Colonic mucosa (tissue), 4 donors: Measurements from ENCODE around the gene TNKS1BP1. TPM values are rescaled to one million over a fixed set of nuclear protein-coding genes. Genes with fewer than 3 reads are reported as not detected.
A peak's percentile ranks its signal among the peaks of the same experiment; 100 is the strongest.

Experiments used
- DNase-seq: peaks from one replicate; pipeline ENCODE4 v3.0.0-alpha.2; 2020
- H3K27ac ChIP-seq: fragments of 200-600 bp; one replicate; pipeline ENCODE4 v1.8.0; 2021
- H3K27me3 ChIP-seq: fragments of 200-600 bp; one replicate; pipeline ENCODE4 v1.8.0; 2021
- H3K36me3 ChIP-seq: fragments of 200-600 bp; one replicate; pipeline ENCODE4 v1.8.0; 2021
- H3K4me1 ChIP-seq: fragments of 200-600 bp; one replicate; pipeline ENCODE4 v1.8.0; 2021; ENCODE audit warnings: mild to moderate bottlenecking
- H3K4me3 ChIP-seq: fragments of 200-600 bp; one replicate; pipeline ENCODE4 v1.8.0; 2021
- H3K9ac ChIP-seq, 2 donors: one replicate each; pipeline ENCODE4 v1.7.0; 2013; ENCODE audit warnings: control low read depth in 2 of 2, low read depth in 2 of 2, low read length in 2 of 2
- H3K9me3 ChIP-seq: fragments of 200-600 bp; one replicate; pipeline ENCODE4 v1.8.0; 2021
- CTCF ChIP-seq: fragments of 200-600 bp; IDR thresholded peaks from one replicate; pipeline ENCODE4 v1.8.0; 2022; ENCODE audit warnings: antibody characterized with exemption, mild to moderate bottlenecking
- intact Hi-C: fragments of 100-400 bp; cut with DNase I; formaldehyde crosslinking; loops from one replicate; pipeline ENCODE4 v1.14.1; 2022
- total RNA-seq, 2 donors: library from RNA; stranded (reverse); fragmentation: NEBNext Ultra II Directional in 1 of 2; extraction: Animal tissue kit (Norgen Biotek cat#: 25700) in 1 of 2; gene quantifications; one replicate each; pipeline ENCODE4 v1.2.1, GENCODE V29; 2021
- donor health status: healthy.
- donor health status: DM: no; HTN: no; CAD: no.
- donor health status: DM: no; HTN: no; CAD: no.

Gene TNKS1BP1
- total RNA-seq, 2 donors from 2014 or later = 113 to 117 TPM

GRCh38 chr11:57345555-57346211 is 20.9 kb upstream of the TNKS1BP1 start:
- H3K4me1 ChIP-seq = no peaks in the 10 kb centered on the region
- intact Hi-C loops = loop anchor here (5.0 kb wide), 1 partner anchor 297 kb away; no protein-coding TSS in a partner anchor
- no peaks in the 10 kb centered on the region for H3K9me3 ChIP-seq
- no peaks in the 10 kb centered on the region for H3K27me3 ChIP-seq
- peak overlapping the region in 1 of 2 donors; percentile 43 for H3K9ac ChIP-seq
- no peaks in the 10 kb centered on the region for H3K36me3 ChIP-seq
- peak; percentile 86 for DNase-seq
- H3K4me3 ChIP-seq = no peak overlapping the region
- TF ChIP-seq CTCF = peak; percentile 80
- no peak overlapping the region for H3K27ac ChIP-seq

- H3K9me3 ChIP-seq = no peaks in the 10 kb centered on the region
- H3K4me1 ChIP-seq = no peaks in the 10 kb centered on the region
- no peak for TF ChIP-seq CTCF
- no peak overlapping the region for H3K27ac ChIP-seq
- H3K4me3 ChIP-seq = no peak overlapping the region
- no peaks in the 10 kb centered on the region for H3K36me3 ChIP-seq
- DNase-seq = no peak
- H3K9ac ChIP-seq = no peak overlapping the region
- no peaks in the 10 kb centered on the region for H3K27me3 ChIP-seq
- intact Hi-C loops = loop anchor here (5.0 kb wide), 1 partner anchor 297 kb away; no protein-coding TSS in a partner anchor
Observed at GRCh38 chr11:57344826-57345225, 20.1 kb upstream of the TNKS1BP1 start.

DNA sequence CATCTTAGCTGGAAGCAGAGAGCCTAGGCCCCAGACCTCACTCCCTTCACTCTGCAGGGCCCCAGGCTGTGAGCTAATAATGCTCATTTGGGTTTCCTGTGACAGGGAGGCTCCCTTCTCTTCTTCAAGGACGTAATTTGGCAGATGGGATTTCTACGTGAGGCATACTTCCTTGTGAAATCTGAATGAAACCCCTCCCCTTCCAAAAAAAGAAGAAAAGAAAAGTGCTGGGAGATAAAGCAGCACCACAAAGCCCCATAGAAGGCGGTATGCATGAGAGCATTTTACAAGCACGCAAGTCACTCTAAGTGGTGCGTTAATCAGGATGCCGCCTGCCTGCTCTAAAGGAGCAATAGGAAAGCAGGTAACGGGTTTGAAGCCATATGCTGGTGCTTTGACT is 19.1 kb upstream of the TNKS1BP1 start:
- Histone ChIP-seq H3K4me1 (no peaks in the 10 kb centered on the region), H3K4me3 (no peak overlapping the region), H3K9ac (no peak overlapping the region), H3K9me3 (no peaks in the 10 kb centered on the region), H3K36me3 (no peaks in the 10 kb centered on the region), H3K27ac (no peak overlapping the region), H3K27me3 (no peaks in the 10 kb centered on the region)
- intact Hi-C loops = no loop called here
- no peak for DNase-seq
- no peak for TF ChIP-seq CTCF

GRCh38 chr11:57342702-57343101 is 17.9 kb upstream of the TNKS1BP1 start:
- H3K4me1 ChIP-seq = no peaks in the 10 kb centered on the region
- H3K36me3 ChIP-seq = no peaks in the 10 kb centered on the region
- no peaks in the 10 kb centered on the region for H3K9me3 ChIP-seq
- DNase-seq = no peak
- H3K27ac ChIP-seq = no peak overlapping the region
- no peaks in the 10 kb centered on the region for H3K27me3 ChIP-seq
- no peak for TF ChIP-seq CTCF
- H3K4me3 ChIP-seq = no peak overlapping the region
- H3K9ac ChIP-seq = no peak overlapping the region
- intact Hi-C loops = no loop called here

DNA sequence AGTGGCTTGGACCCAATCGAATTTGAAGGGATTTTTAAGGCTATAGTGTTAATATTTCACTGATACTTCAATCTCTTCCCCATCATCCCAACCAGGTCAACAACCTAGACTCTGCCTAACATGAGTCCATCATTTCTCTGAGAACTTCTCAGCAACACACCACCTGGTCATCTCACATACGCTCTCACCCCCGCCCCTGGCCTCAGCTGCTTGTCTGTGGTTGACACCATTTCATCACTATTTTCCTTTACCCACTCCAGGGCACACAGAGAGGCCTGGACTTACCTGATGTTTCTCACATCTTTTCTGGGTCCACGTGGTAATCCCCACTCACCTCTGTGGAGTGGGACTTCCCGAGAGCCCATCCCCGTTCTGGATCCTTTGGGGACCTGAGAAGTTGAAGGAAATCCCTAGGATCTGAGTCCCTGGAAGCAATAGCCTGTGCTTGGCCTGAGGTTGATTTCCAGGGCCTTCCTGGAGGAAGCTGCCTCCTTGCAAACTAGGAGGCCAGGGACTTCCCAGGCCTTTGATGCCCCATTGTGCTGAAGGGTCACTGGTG is 16.6 kb upstream of the TNKS1BP1 start:
- no peaks in the 10 kb centered on the region for H3K27me3 ChIP-seq
- H3K9me3 ChIP-seq = no peaks in the 10 kb centered on the region
- no peaks in the 10 kb centered on the region for H3K36me3 ChIP-seq
- no peaks in the 10 kb centered on the region for H3K4me1 ChIP-seq
- H3K9ac ChIP-seq = no peak overlapping the region
- no peak overlapping the region for H3K27ac ChIP-seq
- H3K4me3 ChIP-seq = no peak overlapping the region
- DNase-seq = no peak
- intact Hi-C loops = no loop called here
- no peak for TF ChIP-seq CTCF
